Neural cell (in vitro differentiated cells): Measurements from ENCODE around the gene PVALEF. TPM values are rescaled to one million over a fixed set of nuclear protein-coding genes. Genes with fewer than 3 reads are reported as not detected.

Experiments used
- H2AFZ ChIP-seq: fragments of 200-600, 300-800 bp; sonication (generic), shearing (Covaris generic); 2 replicates; pipeline ENCODE4 v1.6.0; 2014; ENCODE audit warnings: low read depth, mild to moderate bottlenecking, antibody characterized with exemption, low read length, moderate library complexity
- H3F3A ChIP-seq: fragments of 200-600 bp; shearing (Covaris generic); 2 replicates; pipeline ENCODE4 v1.6.1; 2016; ENCODE audit warnings: mild to moderate bottlenecking, moderate library complexity, mixed read lengths, antibody characterized with exemption, low read length; ENCODE audit not compliant: insufficient read depth, poor library complexity, severe bottlenecking
- H3K27ac ChIP-seq: fragments of 200-600, 300-800 bp; sonication (generic), shearing (Covaris generic); 2 replicates; pipeline ENCODE4 v1.5.1; 2014; ENCODE audit warnings: mild to moderate bottlenecking, low read length, moderate library complexity
- H3K27me3 ChIP-seq: fragments of 300-800, 200-600 bp; sonication (generic), shearing (Covaris generic); 2 replicates; pipeline ENCODE4 v1.6.0; 2014; ENCODE audit warnings: mild to moderate bottlenecking, low read depth, low read length, moderate library complexity; ENCODE audit not compliant: insufficient read depth
- H3K36me3 ChIP-seq: fragments of 300-800, 200-600 bp; sonication (generic), shearing (Covaris generic); 2 replicates; pipeline ENCODE4 v1.5.1; 2014; ENCODE audit warnings: mild to moderate bottlenecking, antibody characterized with exemption, low read length, moderate library complexity; ENCODE audit not compliant: insufficient read depth
- H3K4me2 ChIP-seq: fragments of 300-800, 200-600 bp; sonication (generic), shearing (Covaris generic); 2 replicates; pipeline ENCODE4 v1.6.0; 2014; ENCODE audit warnings: mild to moderate bottlenecking, low read length
- H3K4me3 ChIP-seq: fragments of 300-800, 200-600 bp; sonication (generic), shearing (Covaris generic); 2 replicates; pipeline ENCODE4 v1.5.1; 2014; ENCODE audit warnings: mild to moderate bottlenecking, low read length, moderate library complexity
- H3K79me2 ChIP-seq: fragments of 200-600 bp; shearing (Covaris generic); replicated peaks from 2 replicates; pipeline ENCODE4 v1.6.0; 2014; ENCODE audit warnings: mild to moderate bottlenecking, low read length, moderate library complexity; ENCODE audit not compliant: insufficient read depth
- H3K9ac ChIP-seq: fragments of 300-800, 200-600 bp; sonication (generic), shearing (Covaris generic); 2 replicates; pipeline ENCODE4 v1.6.1; 2016; ENCODE audit warnings: mild to moderate bottlenecking, low read length, mixed read lengths
- H3K9me2 ChIP-seq: fragments of 200-600 bp; shearing (Covaris generic); 2 replicates; pipeline ENCODE4 v1.6.1; 2016; ENCODE audit warnings: mild to moderate bottlenecking, low read length, mixed read lengths; ENCODE audit not compliant: insufficient read depth
- H3K9me3 ChIP-seq: fragments of 200-600, 300-800 bp; sonication (generic), shearing (Covaris generic); 2 replicates; pipeline ENCODE4 v1.6.1; 2016; ENCODE audit warnings: mild to moderate bottlenecking, mixed run types, low read length, moderate library complexity, mixed read lengths
- H4K20me1 ChIP-seq: fragments of 200-600 bp; shearing (Covaris generic); 2 replicates; pipeline ENCODE4 v1.6.1; 2016; ENCODE audit warnings: mild to moderate bottlenecking, mixed run types; ENCODE audit not compliant: insufficient read depth
- CTCF ChIP-seq: fragments of 450-650 bp; IDR thresholded peaks from 2 replicates; pipeline ENCODE4 v1.5.1; 2014; ENCODE audit warnings: antibody characterized with exemption, mild to moderate bottlenecking, moderate library complexity; ENCODE audit not compliant: poor library complexity, severe bottlenecking
- EP300 ChIP-seq: fragments of 450-650 bp; conservative IDR thresholded peaks from 2 replicates; pipeline ENCODE4 v1.6.1; 2014; ENCODE audit warnings: antibody characterized with exemption, mild to moderate bottlenecking, moderate library complexity; ENCODE audit not compliant: poor library complexity, severe bottlenecking
- EZH2 ChIP-seq: fragments of 200-600, 300-800 bp; shearing (Covaris generic), sonication (generic); IDR thresholded peaks from 2 replicates; pipeline ENCODE4 v1.6.1; 2014; ENCODE audit warnings: antibody characterized with exemption, low read length, borderline replicate concordance, mild to moderate bottlenecking; ENCODE audit not compliant: insufficient read depth, poor library complexity, severe bottlenecking
- MXI1 ChIP-seq: fragments of 450-650 bp; conservative IDR thresholded peaks from 2 replicates; pipeline ENCODE4 v1.6.1; 2014; ENCODE audit warnings: antibody characterized with exemption, mild to moderate bottlenecking; ENCODE audit not compliant: poor library complexity, severe bottlenecking
- POLR2AphosphoS5 ChIP-seq: IDR thresholded peaks from 2 replicates; pipeline ENCODE4 v1.6.1; 2012
- RAD21 ChIP-seq: fragments of 450-650 bp; conservative IDR thresholded peaks from 2 replicates; pipeline ENCODE4 v1.6.1; 2014; ENCODE audit warnings: antibody characterized with exemption, mild to moderate bottlenecking, moderate library complexity
- REST ChIP-seq: IDR thresholded peaks from 2 replicates; pipeline ENCODE4 v1.6.1; 2012; ENCODE audit warnings: borderline replicate concordance
- SMC3 ChIP-seq: fragments of 450-650 bp; conservative IDR thresholded peaks from 2 replicates; pipeline ENCODE4 v1.6.1; 2014; ENCODE audit warnings: antibody characterized with exemption, mild to moderate bottlenecking, moderate library complexity; ENCODE audit not compliant: poor library complexity
- TAF1 ChIP-seq: IDR thresholded peaks from 2 replicates; pipeline ENCODE4 v1.6.1; 2012; ENCODE audit warnings: low read depth
- polyA plus RNA-seq: library from polyadenylated mRNA; depleted of rRNA; stranded (reverse); fragments of >200 nt; gene quantifications from 2 replicates; pipeline ENCODE4 v1.2.3, GENCODE V29; 2014

The PVALEF gene
- polyA plus RNA-seq, 1 donor from 2014 or later = not detected

DNA sequence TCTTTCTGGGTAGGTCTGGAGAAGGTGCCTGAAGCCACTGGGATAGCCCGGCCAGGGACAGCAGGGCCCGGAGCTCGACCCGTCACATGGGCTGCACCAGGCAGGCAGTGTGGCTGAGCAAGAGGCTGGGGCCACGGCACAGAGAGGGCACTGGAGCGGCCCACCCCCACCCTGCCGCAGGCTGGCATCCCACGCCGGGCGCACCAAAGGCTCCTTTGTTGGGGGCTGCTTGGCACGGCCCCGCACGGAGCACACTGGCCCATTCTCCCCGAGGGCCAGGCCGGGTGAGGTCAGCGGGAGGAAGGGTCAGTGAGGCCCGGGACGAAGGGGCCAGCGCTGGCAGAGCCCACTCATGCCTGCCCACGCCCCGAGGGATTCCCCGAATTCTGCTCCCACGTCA is 36.5 kb upstream of the PVALEF start:
- no peak overlapping the region for H3K4me3 ChIP-seq
- H2AFZ ChIP-seq = no peak overlapping the region
- no peaks in the 10 kb centered on the region for H3F3A ChIP-seq
- TF ChIP-seq SMC3 (no peak), POLR2AphosphoS5 (no peak), EP300 (no peak), RAD21 (no peak), CTCF (no peak), REST (no peak), MXI1 (no peak), EZH2 (no peak), TAF1 (no peak)
- H3K4me2 ChIP-seq = no peak overlapping the region
- no peaks in the 10 kb centered on the region for H4K20me1 ChIP-seq
- no peaks in the 10 kb centered on the region for H3K27me3 ChIP-seq
- no peak overlapping the region for H3K27ac ChIP-seq
- H3K9me3 ChIP-seq = no peaks in the 10 kb centered on the region
- no peaks in the 10 kb centered on the region for H3K9me2 ChIP-seq
- no peaks in the 10 kb centered on the region for H3K36me3 ChIP-seq
- no peaks in the 10 kb centered on the region for H3K79me2 ChIP-seq
- H3K9ac ChIP-seq = no peak overlapping the region

DNA sequence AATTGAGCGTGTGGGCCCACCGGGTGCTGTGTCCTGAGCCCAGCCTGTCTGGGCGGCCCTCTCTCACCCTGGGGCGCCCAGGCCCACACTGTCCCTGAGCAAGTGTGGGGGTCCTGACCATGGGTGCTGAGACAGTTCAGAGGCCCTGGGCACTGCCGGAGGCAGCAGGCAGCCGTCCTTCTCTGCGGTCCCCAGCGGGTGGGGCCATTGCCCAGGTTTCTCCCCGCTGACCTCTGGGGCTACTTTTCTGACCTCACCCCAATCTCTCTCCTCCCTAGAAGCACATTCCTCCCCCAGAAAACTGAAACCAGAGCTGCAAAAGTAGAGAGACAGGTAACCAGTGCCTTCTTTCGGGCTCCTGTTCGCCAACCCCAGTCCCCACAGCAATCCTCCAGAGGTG is 36.0 kb upstream of the PVALEF start:
- no peak overlapping the region for H2AFZ ChIP-seq
- no peaks in the 10 kb centered on the region for H3K36me3 ChIP-seq
- H3F3A ChIP-seq = no peaks in the 10 kb centered on the region
- H3K79me2 ChIP-seq = no peaks in the 10 kb centered on the region
- H4K20me1 ChIP-seq = no peaks in the 10 kb centered on the region
- no peak overlapping the region for H3K27ac ChIP-seq
- H3K4me3 ChIP-seq = no peak overlapping the region
- no peaks in the 10 kb centered on the region for H3K9me3 ChIP-seq
- no peak overlapping the region for H3K9ac ChIP-seq
- no peak overlapping the region for H3K4me2 ChIP-seq
- TF ChIP-seq POLR2AphosphoS5 (no peak), REST (no peak), RAD21 (no peak), MXI1 (no peak), EZH2 (no peak), CTCF (no peak), EP300 (no peak), SMC3 (no peak), TAF1 (no peak)
- H3K9me2 ChIP-seq = no peaks in the 10 kb centered on the region
- no peaks in the 10 kb centered on the region for H3K27me3 ChIP-seq
